A549 (cell line): Measurements from ENCODE around the gene REEP3. TPM values are rescaled to one million over a fixed set of nuclear protein-coding genes. Genes with fewer than 3 reads are reported as not detected.

Experiments used
- ATAC-seq, 2 experiments: fragments of 200-7000 bp in 1 of 2; fragments of >200 bp in 1 of 2; cut with Nextera tagmentation in 1 of 2; cut with Tn5 transposase in 1 of 2; 3 replicates each; pipeline versions ENCODE4 v1.8.0 to v1.9.1; 2018 to 2020; ENCODE audit warnings: mild to moderate bottlenecking in 1 of 2, moderate library complexity in 1 of 2
- CTCF ChIA-PET: fragments of 300-600 bp; sonication (Branson Sonifier 250); formaldehyde crosslinking; extraction: SDS; loops from one replicate; lab custom pipeline; 2021; ENCODE audit warnings: antibody characterized with exemption, inconsistent platforms; lab: Yijun Ruan, JAX
- POLR2A ChIA-PET: fragments of 350-600 bp; formaldehyde crosslinking; extraction: SDS; loops from one replicate; lab custom pipeline; 2021; ENCODE audit warnings: antibody characterized with exemption, inconsistent platforms; lab: Yijun Ruan, JAX
- DNase-seq, 2 experiments: peaks; one replicate each; pipeline versions ENCODE4 v3.0.0 to v3.0.0-alpha.2; 2011 to 2016; ENCODE audit warnings: low read depth in 1 of 2, low spot score in 1 of 2
- FAIRE-seq: peaks from 2 replicates; lab custom pipeline; 2011; peaks lifted over from hg19 to GRCh38; lab: Jason Lieb, UNC
- H3K27ac ChIP-seq, 2 experiments: fragments of >200 bp; sonication (Bioruptor Twin); formaldehyde crosslinking; 3 replicates each; pipeline ENCODE4 v1.5.1; 2016 to 2017
- H3K4me1 ChIP-seq: fragments of >200 bp; sonication (Bioruptor Twin); formaldehyde crosslinking; 3 replicates; pipeline ENCODE4 v1.6.1; 2016
- H3K4me2 ChIP-seq: fragments of >200 bp; sonication (Bioruptor Twin); formaldehyde crosslinking; 3 replicates; pipeline ENCODE4 v1.6.1; 2016
- H3K4me3 ChIP-seq: fragments of >200 bp; sonication (Bioruptor Twin); formaldehyde crosslinking; 3 replicates; pipeline ENCODE4 v1.5.1; 2016
- H3K9me3 ChIP-seq: fragments of >200 bp; sonication (Bioruptor Twin); formaldehyde crosslinking; 3 replicates; pipeline ENCODE4 v1.6.1; 2016
- BCL3 ChIP-seq: fragments of >200 bp; sonication (Bioruptor Twin); formaldehyde crosslinking; IDR thresholded peaks from 3 replicates; pipeline ENCODE4 v1.6.1; 2016
- CBX2 ChIP-seq: fragments of 200-600 bp; sonication (generic); IDR thresholded peaks from 2 replicates; pipeline ENCODE4 v1.6.1; 2016; ENCODE audit warnings: low read depth, mild to moderate bottlenecking, borderline replicate concordance
- CHD2 ChIP-seq: fragments of 150-350 bp; IDR thresholded peaks from 2 replicates; pipeline ENCODE4 v1.6.1; 2014; ENCODE audit warnings: low read length; ENCODE audit not compliant: partially characterized antibody
- CHD4 ChIP-seq: fragments of 200-600 bp; sonication (generic); IDR thresholded peaks from 2 replicates; pipeline ENCODE4 v1.6.1; 2016; ENCODE audit warnings: antibody characterized with exemption, mild to moderate bottlenecking, borderline replicate concordance
- EP300 ChIP-seq, 2 experiments: fragments of >200 bp; sonication (Bioruptor Twin); formaldehyde crosslinking; IDR thresholded peaks; 2 replicates in 1 of 2; 3 replicates in 1 of 2; pipeline ENCODE4 v1.6.1; 2016 to 2017
- FOXS1 ChIP-seq: fragments of 250-450 bp; sonication (Bioruptor Pico); IDR thresholded peaks from 2 replicates; pipeline ENCODE4 v1.5.0; 2020; ENCODE audit warnings: mild to moderate bottlenecking, moderate library complexity
- GATA3 ChIP-seq: IDR thresholded peaks from 2 replicates; pipeline ENCODE4 v1.6.1; 2012; ENCODE audit warnings: borderline replicate concordance
- HDAC2 ChIP-seq: fragments of 200-600 bp; sonication (generic); IDR thresholded peaks from 2 replicates; pipeline ENCODE4 v1.6.1; 2016
- HES2 ChIP-seq: fragments of >200 bp; sonication (Bioruptor Twin); formaldehyde crosslinking; IDR thresholded peaks from 2 replicates; pipeline ENCODE4 v1.6.1; 2016
- HMGXB4 ChIP-seq: fragments of 250-450 bp; sonication (Bioruptor Pico); IDR thresholded peaks from 2 replicates; pipeline ENCODE4 v1.5.0; 2021; ENCODE audit warnings: mild to moderate bottlenecking, moderate library complexity, borderline replicate concordance
- HOXB13 ChIP-seq: fragments of 250-450 bp; sonication (Bioruptor Pico); IDR thresholded peaks from 2 replicates; pipeline ENCODE4 v1.5.0; 2020; ENCODE audit warnings: low read depth, mild to moderate bottlenecking, moderate library complexity
- HOXB5 ChIP-seq: fragments of 250-450 bp; sonication (Bioruptor Pico); IDR thresholded peaks from 2 replicates; pipeline ENCODE4 v1.5.0; 2020; ENCODE audit warnings: mild to moderate bottlenecking, moderate library complexity
- MAFK ChIP-seq: fragments of 450-650 bp; IDR thresholded peaks from 2 replicates; pipeline ENCODE4 v1.6.1; 2014; ENCODE audit not compliant: partially characterized antibody
- MAX ChIP-seq: IDR thresholded peaks from 2 replicates; pipeline ENCODE4 v1.6.1; 2012
- MAZ ChIP-seq: fragments of 150-350 bp; IDR thresholded peaks from 2 replicates; pipeline ENCODE4 v1.6.1; 2014; ENCODE audit warnings: antibody characterized with exemption, low read depth, low read length, borderline replicate concordance
- NFE2L2 ChIP-seq: fragments of 150-350 bp; conservative IDR thresholded peaks from 2 replicates; pipeline ENCODE4 v1.6.1; 2014; ENCODE audit warnings: low read length
- NPAS2 ChIP-seq: fragments of 250-450 bp; sonication (Bioruptor Pico); IDR thresholded peaks from 2 replicates; pipeline ENCODE4 v1.8.0; 2022; ENCODE audit warnings: mild to moderate bottlenecking, moderate library complexity, borderline replicate concordance
- PHF8 ChIP-seq: fragments of 200-600 bp; sonication (generic); IDR thresholded peaks from 2 replicates; pipeline ENCODE4 v1.6.1; 2016; ENCODE audit warnings: low read depth, mild to moderate bottlenecking, antibody characterized with exemption, moderate library complexity, borderline replicate concordance
- RAD21 ChIP-seq, 2 experiments: fragments of >200 bp in 1 of 2; sonication (Bioruptor Twin) in 1 of 2; formaldehyde crosslinking in 1 of 2; IDR thresholded peaks in 1 of 2; conservative IDR thresholded peaks in 1 of 2; 2 replicates in 1 of 2; 3 replicates in 1 of 2; pipeline ENCODE4 v1.6.1; 2012 to 2018; ENCODE audit warnings: inconsistent platforms in 1 of 2
- RARB ChIP-seq: fragments of 250-450 bp; sonication (Bioruptor Pico); IDR thresholded peaks from 2 replicates; pipeline ENCODE4 v1.8.0; 2021; ENCODE audit warnings: mild to moderate bottlenecking, moderate library complexity
- ZC3H11A ChIP-seq: fragments of 450-650 bp; IDR thresholded peaks from 2 replicates; pipeline ENCODE4 v1.6.1; 2014; ENCODE audit warnings: antibody characterized with exemption, mild to moderate bottlenecking
- ZNF302 ChIP-seq: fragments of 250-450 bp; sonication (Bioruptor Pico); IDR thresholded peaks from 2 replicates; pipeline ENCODE4 v1.9.0; 2021; ENCODE audit warnings: inconsistent platforms, mild to moderate bottlenecking, moderate library complexity
- ZSCAN20 ChIP-seq: fragments of 250-450 bp; sonication (Bioruptor Pico); IDR thresholded peaks from 2 replicates; pipeline ENCODE4 v1.8.0; 2022; ENCODE audit warnings: mild to moderate bottlenecking, moderate library complexity
- WGBS: methylation state at CpG from one replicate; pipeline ENCODE4 v1.1.6; 2017; ENCODE audit errors: missing lambda C conversion rate; 5-methylcytosine and 5-hydroxymethylcytosine counted together
- polyA plus RNA-seq, 4 experiments: library from polyadenylated mRNA; depleted of rRNA in 3 of 4; stranded (reverse); fragments of >200 nt; fragmentation: RNase III in 1 of 4; extraction: RNeasy Plus Mini Kit Qiagen cat#74134 plus additional on column Dnase treatment in 1 of 4; gene quantifications; 2 replicates in 3 of 4; 3 replicates in 1 of 4; pipeline ENCODE4 v1.2.3, GENCODE V29; 2011 to 2017

Gene REEP3
- polyA plus RNA-seq, 2 of the 4 experiments (the other 2 are of a cell fraction): 19.6 to 35.8 TPM

GRCh38 chr10:63591600-63592379 is 70.6 kb downstream of the REEP3 start:
- TF ChIP-seq NFE2L2: no peak
- no peak for TF ChIP-seq NPAS2
- no peak for TF ChIP-seq CHD4
- TF ChIP-seq BCL3: no peak
- TF ChIP-seq ZNF302 (CRISPR knock-in tag): no peak
- no peak for TF ChIP-seq CBX2
- TF ChIP-seq HMGXB4 (CRISPR knock-in tag): no peak
- no peak for TF ChIP-seq MAX
- no peak for TF ChIP-seq PHF8
- no peak for TF ChIP-seq EP300 (IDR thresholded peaks at IDR 0.05)
- TF ChIP-seq HOXB13 (CRISPR knock-in tag): no peak
- TF ChIP-seq HOXB5 (CRISPR knock-in tag): no peak
- no peak for TF ChIP-seq RARB (CRISPR knock-in tag)
- TF ChIP-seq CHD2: no peak
- TF ChIP-seq MAFK: no peak
- no peak for TF ChIP-seq ZC3H11A
- TF ChIP-seq RAD21 (conservative IDR thresholded peaks at IDR 0.05 in 1 of 2, IDR thresholded peaks at IDR 0.05 in 1 of 2): no peak
- no peak for TF ChIP-seq MAZ
- TF ChIP-seq HDAC2: no peak
- ChIA-PET POLR2A (no interaction called here), CTCF (interaction anchor here (1.0 to 1.4 kb wide), 2 partner anchors 39 to 425 kb away, joined by 3 read pairs; no protein-coding TSS in a partner anchor)
- H3K9me3 ChIP-seq: no peaks in the 10 kb centered on the region
- no peak for DNase-seq
- H3K4me2 ChIP-seq: no peak overlapping the region
- 93% methylated on average over 4 of the region's 4 CpGs for WGBS
- no peak overlapping the region for H3K27ac ChIP-seq
- H3K4me1 ChIP-seq: peaks cover 10% of the 10 kb centered on the region
- H3K4me3 ChIP-seq: no peak overlapping the region
- no peak for FAIRE-seq
- no peak for ATAC-seq

- no peak for FAIRE-seq
- Histone ChIP-seq H3K4me3 (no peak overlapping the region), H3K4me1 (peaks cover 4% of the 10 kb centered on the region), H3K4me2 (no peak overlapping the region), H3K9me3 (no peaks in the 10 kb centered on the region), H3K27ac (no peak overlapping the region)
- ChIA-PET POLR2A (no interaction called here), CTCF (no interaction called here)
- DNase-seq: no peak
- TF ChIP-seq FOXS1 (CRISPR knock-in tag) (no peak), CBX2 (no peak), HES2 (no peak), MAX (no peak), ZSCAN20 (CRISPR knock-in tag) (no peak), GATA3 (no peak)
- WGBS: 78% methylated on average over 4 of the region's 4 CpGs
- ATAC-seq: no peak
These were observed 72.4 kb downstream of the REEP3 start for GRCh38 chr10:63593576-63593975.
